K562 (cell line): Measurements from ENCODE around the gene EDNRB. TPM values are rescaled to one million over a fixed set of nuclear protein-coding genes. Genes with fewer than 3 reads are reported as not detected.

Experiments used
- ATAC-seq: fragments of 200-7000 bp; cut with Tn5 transposase; 3 replicates; pipeline ENCODE4 v1.9.1; 2020; ENCODE audit warnings: moderate library complexity
- BruUV-seq: library from RNA; stranded (reverse); fragments of 400-500 nt; replicated peaks from 2 replicates; lab custom pipeline; 2021; lab: Mats Ljungman, UMichigan
- CTCF ChIA-PET: fragments of 300-600 bp; formaldehyde crosslinking; extraction: SDS; loops from one replicate; lab custom pipeline; 2021; ENCODE audit warnings: low intra/inter-chr PET ratio; lab: Yijun Ruan, JAX
- POLR2A ChIA-PET: fragments of 300-600, 350-650 bp; sonication (Branson Sonifier 250); formaldehyde crosslinking; extraction: SDS; loops from one replicate; lab custom pipeline; 2021; ENCODE audit warnings: antibody characterized with exemption, inconsistent platforms; lab: Yijun Ruan, JAX
- DNase-seq, 4 experiments: peaks; one replicate each; pipeline versions ENCODE4 v3.0.0 to v3.0.0-alpha.2; 2011 to 2018; ENCODE audit warnings: low spot score in 3 of 4, mixed read lengths in 3 of 4; ENCODE audit errors: extremely low read depth in 1 of 4
- FAIRE-seq: peaks from 2 replicates; lab custom pipeline; 2011; peaks lifted over from hg19 to GRCh38; lab: Jason Lieb, UNC
- H2AFZ ChIP-seq: 2 replicates; pipeline ENCODE4 v1.6.0; 2011; ENCODE audit warnings: low read depth, low read length, control low read depth, inconsistent platforms
- H3K27ac ChIP-seq: fragments of 200-600 bp; 3 replicates; pipeline ENCODE4 v1.8.0; 2011; ENCODE audit warnings: low read depth, mild to moderate bottlenecking, control low read depth, inconsistent platforms, low read length, moderate library complexity, mixed read lengths; ENCODE audit errors: extremely low read depth
- H3K27me3 ChIP-seq, 2 experiments: fragments of 300-600 bp in 1 of 2; 2 replicates in 1 of 2; 3 replicates in 1 of 2; pipeline versions ENCODE4 v1.6.0 to v1.8.0; 2011; ENCODE audit warnings: inconsistent platforms in 2 of 2, low read length in 2 of 2, mild to moderate bottlenecking in 1 of 2, mixed read lengths in 1 of 2, moderate library complexity in 1 of 2; ENCODE audit not compliant: control insufficient read depth in 2 of 2, insufficient read depth in 2 of 2
- H3K36me3 ChIP-seq: fragments of 300-600 bp; 3 replicates; pipeline ENCODE4 v1.8.0; 2011; ENCODE audit warnings: mild to moderate bottlenecking, low read length, inconsistent platforms; ENCODE audit not compliant: control insufficient read depth, insufficient read depth
- H3K4me1 ChIP-seq, 2 experiments: fragments of 200-600 bp in 1 of 2; replicated peaks in 1 of 2; 2 replicates in 1 of 2; 3 replicates in 1 of 2; pipeline versions ENCODE4 v1.5.1 to v1.8.0; 2011; ENCODE audit warnings: inconsistent platforms in 2 of 2, low read length in 2 of 2, mild to moderate bottlenecking in 1 of 2, mixed read lengths in 1 of 2, moderate library complexity in 1 of 2; ENCODE audit not compliant: control insufficient read depth in 2 of 2, insufficient read depth in 2 of 2
- H3K4me2 ChIP-seq: 2 replicates; pipeline ENCODE4 v1.6.1; 2011; ENCODE audit warnings: low read length, control low read depth, inconsistent platforms, mixed read lengths; ENCODE audit not compliant: insufficient read depth
- H3K4me3 ChIP-seq: fragments of 200-600 bp; sonication (generic), shearing (Covaris generic); 2 replicates; pipeline ENCODE4 v1.5.1; 2016; ENCODE audit warnings: control low read depth, inconsistent platforms
- H3K79me2 ChIP-seq: fragments of 200-600 bp; 3 replicates; pipeline ENCODE4 v1.8.0; 2011; ENCODE audit warnings: low read length, inconsistent platforms; ENCODE audit not compliant: control insufficient read depth, insufficient read depth
- H3K9ac ChIP-seq, 2 experiments: 2 replicates each; pipeline versions ENCODE4 v1.6.0 to v1.6.1; 2011; ENCODE audit warnings: low read depth in 2 of 2, low read length in 2 of 2, control low read depth in 1 of 2, inconsistent platforms in 1 of 2, mild to moderate bottlenecking in 1 of 2, mixed read lengths in 1 of 2; ENCODE audit not compliant: insufficient read depth in 1 of 2
- H3K9me1 ChIP-seq: one replicate; pipeline ENCODE4 v1.6.0; 2011; ENCODE audit warnings: inconsistent platforms, mild to moderate bottlenecking, low read length, moderate library complexity; ENCODE audit not compliant: control insufficient read depth, insufficient read depth
- H3K9me3 ChIP-seq: replicated peaks from 2 replicates; pipeline ENCODE4 v1.5.1; 2011; ENCODE audit warnings: low read depth, low read length, inconsistent platforms; ENCODE audit not compliant: control insufficient read depth, insufficient read depth
- H4K20me1 ChIP-seq: replicated peaks from 2 replicates; pipeline ENCODE4 v1.6.1; 2011; ENCODE audit warnings: low read length, inconsistent platforms, mixed read lengths; ENCODE audit not compliant: control insufficient read depth, insufficient read depth
- CBX5 ChIP-seq: IDR thresholded peaks from 2 replicates; pipeline ENCODE4 v1.6.1; 2014; ENCODE audit warnings: low read depth, borderline replicate concordance
- CLOCK ChIP-seq: fragments of 250-450 bp; sonication (Bioruptor Pico); IDR thresholded peaks from 2 replicates; pipeline ENCODE4 v1.4.0; 2020; ENCODE audit warnings: mild to moderate bottlenecking, moderate library complexity, borderline replicate concordance
- GTF2E2 ChIP-seq: fragments of 200-800 bp; sonication (Bioruptor generic); IDR thresholded peaks from 2 replicates; pipeline ENCODE4 v1.6.1; 2016; ENCODE audit warnings: missing genetic modification characterization, missing compliant biosample characterization
- MCM2 ChIP-seq: fragments of 450-650 bp; IDR thresholded peaks from 2 replicates; pipeline ENCODE4 v1.6.1; 2017; ENCODE audit warnings: low read depth, mild to moderate bottlenecking
- MEF2A ChIP-seq: IDR thresholded peaks from 2 replicates; pipeline ENCODE4 v1.6.1; 2011; ENCODE audit warnings: low read depth, mild to moderate bottlenecking, low read length, moderate library complexity; ENCODE audit not compliant: control insufficient read depth
- NR2C1 ChIP-seq, 2 experiments: fragments of 450-650 bp; IDR thresholded peaks; 2 replicates each; pipeline ENCODE4 v1.6.1; 2017; ENCODE audit warnings: mild to moderate bottlenecking in 2 of 2, antibody characterized with exemption in 1 of 2, inconsistent platforms in 1 of 2, missing compliant biosample characterization in 1 of 2, missing genetic modification characterization in 1 of 2
- RBM15 ChIP-seq: fragments of 200-400 bp; formaldehyde crosslinking; IDR thresholded peaks from 2 replicates; pipeline ENCODE4 v1.6.1; 2018; ENCODE audit warnings: mild to moderate bottlenecking, low read length, moderate library complexity; ENCODE audit not compliant: insufficient read depth
- TBP ChIP-seq: optimal IDR thresholded peaks from 2 replicates; pipeline ENCODE3; 2011; ENCODE audit warnings: low read depth, low read length, improper control_type of control experiment
- THAP12 ChIP-seq: fragments of 250-450 bp; sonication (Bioruptor Pico); IDR thresholded peaks from 2 replicates; pipeline ENCODE4 v1.9.0; 2021; ENCODE audit warnings: mild to moderate bottlenecking, inconsistent platforms
- ZBTB5 ChIP-seq: fragments of 450-650 bp; IDR thresholded peaks from 2 replicates; pipeline ENCODE4 v1.6.1; 2017; ENCODE audit warnings: antibody characterized with exemption
- ZNF12 ChIP-seq: sonication (generic); formaldehyde crosslinking; IDR thresholded peaks from 2 replicates; pipeline ENCODE4 v1.4.0; 2020; ENCODE audit warnings: mild to moderate bottlenecking, missing genetic modification reagents
- in situ Hi-C: fragments of 300-500 bp; cut with MboI; formaldehyde crosslinking; loops from 4 replicates; pipeline ENCODE4 v1.15.0; 2018; ENCODE audit warnings: inconsistent platforms, mixed read lengths
- intact Hi-C: fragments of 100-400 bp; cut with micrococcal nuclease; formaldehyde crosslinking; loops from 2 replicates; pipeline ENCODE4 v1.14.2; 2022
- polyA plus RNA-seq, 8 experiments: library from polyadenylated mRNA; depleted of rRNA in 4 of 8; stranded (reverse) in 5 of 8; unstranded in 3 of 8; fragments of >200 nt; fragmentation: Nextera tagmentation in 2 of 8; fragmentation: Illumina TruSeq in 1 of 8; extraction: Ambion mirVana in 2 of 8; extraction: Trizol in 1 of 8; gene quantifications; 2 replicates each; pipeline versions ENCODE4 v1.2.1 to v1.2.3, GENCODE V29; 2011 to 2014; ENCODE audit warnings: inconsistent platforms in 1 of 8, missing spikeins in 1 of 8
- total RNA-seq, 7 experiments: library from RNA; depleted of rRNA in 6 of 7; stranded (reverse); fragments of >200 nt in 6 of 7; fragmentation: Illumina TruSeq in 2 of 7; extraction: Trizol in 2 of 7; gene quantifications; 2 replicates each; pipeline versions ENCODE4 v1.2.1 to v1.2.3, GENCODE V29; 2011 to 2021; ENCODE audit warnings: low replicate concordance in 1 of 7

Gene EDNRB
- total and polyA plus RNA-seq, 9 of the 15 experiments (the other 6 are each of a cell fraction or from before 2014, with no cell fraction given), result 0.04 TPM; not detected in 8

DNA sequence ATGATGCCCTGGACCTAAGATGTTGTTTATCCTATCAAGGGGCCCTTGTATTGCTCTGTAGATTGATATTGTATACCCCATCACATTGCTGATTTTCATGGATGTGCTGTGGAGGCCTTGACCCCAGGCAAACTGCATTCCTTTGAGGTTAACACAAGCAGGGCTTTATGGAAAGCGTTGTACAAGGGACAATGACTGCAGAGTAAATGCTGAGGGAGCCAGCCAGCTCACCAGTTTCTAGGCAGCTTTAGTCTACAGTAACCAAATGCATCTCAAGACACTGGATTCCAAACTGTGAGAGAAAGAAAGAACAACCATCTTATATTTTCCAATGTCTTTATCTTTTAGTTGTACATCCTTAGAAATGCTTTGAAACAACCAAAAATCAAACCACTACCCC is 34.1 kb upstream of the EDNRB start (continued):
- TF ChIP-seq THAP12 (no peak), MCM2 (no peak)

DNA sequence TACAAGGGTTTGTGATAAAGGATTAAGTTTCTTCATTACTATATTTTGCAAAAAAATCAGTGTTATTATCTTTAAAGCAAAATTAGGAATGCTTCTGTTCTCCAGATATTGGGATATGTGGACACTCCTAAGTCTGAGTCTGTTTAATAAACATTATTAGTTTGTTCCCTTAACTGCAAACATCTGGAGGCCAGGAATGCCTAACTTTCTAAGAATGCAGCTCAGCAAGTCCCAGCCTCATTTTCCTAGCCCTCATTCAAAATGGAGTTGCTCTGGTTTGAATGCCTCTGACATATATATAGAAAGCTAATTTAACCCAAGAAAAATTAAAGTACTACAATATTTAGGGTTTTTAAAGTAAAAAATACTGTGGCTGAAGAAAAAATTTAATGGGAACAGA is 33.6 kb upstream of the EDNRB start:
- POLR2A ChIA-PET, result no interaction called here
- CTCF ChIA-PET, result no interaction called here
- no peak for FAIRE-seq
- in situ Hi-C loops, result no loop called here
- Histone ChIP-seq H3K9ac (no peak overlapping the region), H4K20me1 (no peaks in the 10 kb centered on the region), H3K4me1 (no peaks in the 10 kb centered on the region), H3K9me1 (no peaks in the 10 kb centered on the region), H3K79me2 (no peaks in the 10 kb centered on the region), H2AFZ (no peak overlapping the region), H3K9me3 (no peaks in the 10 kb centered on the region), H3K27ac (no peak overlapping the region), H3K4me2 (no peak overlapping the region), H3K36me3 (no peaks in the 10 kb centered on the region), H3K27me3 (no peaks in the 10 kb centered on the region), H3K4me3 (no peak overlapping the region)
- DNase-seq, result no peak
- ATAC-seq, result no peak
- BruUV-seq, result no TSS peak
- intact Hi-C loops, result no loop called here
- TF ChIP-seq RBM15 (no peak), ZBTB5 (no peak), ZNF12 (CRISPR knock-in tag) (no peak), NR2C1 (IDR thresholded peaks at IDR 0.05) (no peak), NR2C1 (tag; IDR thresholded peaks at IDR 0.05) (no peak), CLOCK (CRISPR knock-in tag) (no peak), CBX5 (no peak), MEF2A (no peak), GTF2E2 (no peak), TBP (no peak)
